Right lobe of liver (tissue), 4 donors: ENCODE data around the gene FOXF2.
A peak's percentile ranks its signal among the peaks of the same experiment; 100 is the strongest.

Experiments used
- CTCF ChIP-seq, 4 donors: fragments of 200-600 bp in 3 of 4; fragments of 450-650 bp in 1 of 4; IDR thresholded peaks; one replicate each; pipeline versions ENCODE4 v1.5.1 to v1.8.0; 2016 to 2022; ENCODE audit warnings: antibody characterized with exemption in 4 of 4, mild to moderate bottlenecking in 2 of 4
- POLR2A ChIP-seq: fragments of 450-650 bp; IDR thresholded peaks from one replicate; pipeline ENCODE4 v1.6.1; 2017; ENCODE audit warnings: antibody characterized with exemption, mild to moderate bottlenecking
- donor health status: DM: no; HTN: no; CAD: no.
- donor health status: DM: no; HTN: no; CAD: no.
- donor health status: DM: no; HTN: yes; CAD: no.

GRCh38 chr6:1363729-1364572 is 25.4 kb upstream of the FOXF2 start:
- no peak for TF ChIP-seq POLR2A
- TF ChIP-seq CTCF (IDR thresholded peaks at IDR 0.05), result peak in 3 of 4 donors; percentile 34 to 40 (median 35)
